ENCODE data around the gene CCDC32. TPM values are rescaled to one million over a fixed set of nuclear protein-coding genes. Genes with fewer than 3 reads are reported as not detected.

The CCDC32 gene, protein sequence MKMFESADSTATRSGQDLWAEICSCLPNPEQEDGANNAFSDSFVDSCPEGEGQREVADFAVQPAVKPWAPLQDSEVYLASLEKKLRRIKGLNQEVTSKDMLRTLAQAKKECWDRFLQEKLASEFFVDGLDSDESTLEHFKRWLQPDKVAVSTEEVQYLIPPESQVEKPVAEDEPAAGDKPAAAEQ
- 10 to 100 TPM; 17.1 to 56.9 (median 24.1) TPM for total RNA-seq

- peak; percentile 92 to 100 for DNase-seq
- ATAC-seq (ENCODE audit: low FRiP score in 2 of 2) = peak; percentile 98 to 99
- Histone ChIP-seq H3K4me3 (peak within 1 kb of the TSS; percentile 63 to 85 (median 80)), H3K4me1 (peaks cover 15 to 34% (median 21%) of the 10 kb centered on the region in 4 donors), H3K27ac (peak within 1 kb of the TSS; percentile 88 to 95 (median 92)), H3K36me3 (peaks cover 0 to 20% (median 0%) of the 10 kb centered on the region in 4 donors), H3K9me3 (no peaks in the 10 kb centered on the region), H3K27me3 (peaks cover 0 to 4% (median 0%) of the 10 kb centered on the region in 4 donors)
- TF ChIP-seq EP300 (IDR thresholded peaks at IDR 0.05) = no peak
- peak in 3 of 4 donors; percentile 70 to 90 (median 71) for TF ChIP-seq POLR2A (IDR thresholded peaks at IDR 0.05)
- peak; percentile 81 to 84 for TF ChIP-seq POLR2AphosphoS5 (IDR thresholded peaks at IDR 0.05)
- peak in 1 of 6 experiments; percentile 29 for TF ChIP-seq CTCF (IDR thresholded peaks at IDR 0.05)
- WGBS, 2 donors = 0 to 1% methylated on average over 14 to 32 of the region's 40 CpGs
Measured at GRCh38 chr15:40564591-40565332, at the start of gene CCDC32. Gene CCDC32 (minus strand): TSS chr15:40565042. CDS start chr15:40563015, 2,027 bp downstream.

DNA sequence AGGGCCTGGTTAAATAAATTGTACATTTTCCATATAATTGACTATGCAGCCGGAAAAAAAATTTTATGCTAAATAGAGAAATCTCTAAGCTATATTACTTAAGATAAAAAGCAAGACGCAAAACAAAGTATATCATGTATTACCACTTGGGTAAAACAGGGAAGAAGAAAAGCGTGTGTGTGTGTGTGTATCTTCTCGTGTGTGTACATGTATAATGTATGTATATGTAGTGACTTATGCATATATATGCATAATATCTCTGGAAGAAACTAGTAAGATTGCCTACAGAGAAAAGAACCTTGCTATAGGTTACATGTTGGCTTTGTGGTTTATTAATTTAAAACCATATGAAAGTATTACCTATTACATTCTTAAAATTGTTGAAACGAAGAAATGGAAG lies 48.2 kb upstream of the CCDC32 start:
- no peak for TF ChIP-seq EP300 (IDR thresholded peaks at IDR 0.05)
- TF ChIP-seq POLR2A (IDR thresholded peaks at IDR 0.05) = no peak
- no peak for TF ChIP-seq POLR2AphosphoS5 (IDR thresholded peaks at IDR 0.05)
- TF ChIP-seq CTCF (IDR thresholded peaks at IDR 0.05) = no peak
- no peaks in the 10 kb centered on the region for H3K4me1 ChIP-seq
- no peaks in the 10 kb centered on the region for H3K9me3 ChIP-seq
- ATAC-seq (ENCODE audit: low FRiP score in 2 of 2) (no peak), DNase-seq (no peak)
- H3K4me3 ChIP-seq = no peak overlapping the region
- H3K27me3 ChIP-seq = no peaks in the 10 kb centered on the region
- H3K36me3 ChIP-seq = no peaks in the 10 kb centered on the region
- 79 to 89% methylated on average over 5 of the region's 5 CpGs for WGBS, 2 donors
- no peak overlapping the region for H3K27ac ChIP-seq

- Histone ChIP-seq H3K9me3 (no peaks in the 10 kb centered on the region), H3K4me3 (no peak overlapping the region), H3K4me1 (no peaks in the 10 kb centered on the region), H3K36me3 (no peaks in the 10 kb centered on the region), H3K27ac (no peak overlapping the region), H3K27me3 (no peaks in the 10 kb centered on the region)
- TF ChIP-seq EP300 (IDR thresholded peaks at IDR 0.05) (no peak), POLR2A (IDR thresholded peaks at IDR 0.05) (no peak), POLR2AphosphoS5 (IDR thresholded peaks at IDR 0.05) (no peak)
- ATAC-seq (ENCODE audit: low FRiP score in 2 of 2) (no peak), DNase-seq (no peak)
Measured at GRCh38 chr15:40603935-40604334, 39.1 kb upstream of the CCDC32 start.

- TF ChIP-seq CTCF (IDR thresholded peaks at IDR 0.05) (no peak), POLR2A (IDR thresholded peaks at IDR 0.05) (no peak), POLR2AphosphoS5 (IDR thresholded peaks at IDR 0.05) (no peak)
- H3K27me3 ChIP-seq = no peaks in the 10 kb centered on the region
- H3K9me3 ChIP-seq = no peaks in the 10 kb centered on the region
- 93 to 95% methylated on average over 10 to 12 of the region's 12 CpGs for WGBS, 2 donors
- no peaks in the 10 kb centered on the region for H3K4me1 ChIP-seq
- ATAC-seq (ENCODE audit: low FRiP score in 2 of 2) = no peak
- H3K4me3 ChIP-seq = no peak overlapping the region
- no peaks in the 10 kb centered on the region for H3K36me3 ChIP-seq
- H3K27ac ChIP-seq = no peak overlapping the region
- no peak for DNase-seq
Measured at GRCh38 chr15:40600956-40601355, 36.1 kb upstream of the CCDC32 start.

DNA sequence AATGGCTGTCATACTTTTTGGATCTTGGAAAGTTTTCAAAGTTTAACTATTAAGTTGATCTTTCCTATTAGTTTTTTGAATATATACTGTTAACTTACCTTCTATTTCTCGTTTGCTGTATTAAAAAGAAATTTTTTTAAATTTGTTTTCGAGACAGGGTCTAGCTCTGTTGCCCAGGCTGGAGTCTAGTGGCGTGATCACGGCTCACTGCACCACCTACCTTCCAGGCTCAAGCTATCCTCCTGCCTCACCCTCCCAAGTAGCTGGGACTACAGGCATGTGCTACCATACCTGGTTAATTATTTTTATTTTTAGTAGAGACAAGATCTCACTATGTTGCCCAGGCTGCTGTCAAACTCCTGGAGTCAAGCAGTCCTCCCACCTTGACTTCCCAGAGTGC lies 33.8 kb upstream of the CCDC32 start:
- H3K4me3 ChIP-seq = no peak overlapping the region
- no peak overlapping the region for H3K27ac ChIP-seq
- ATAC-seq (ENCODE audit: low FRiP score in 2 of 2) (no peak), DNase-seq (no peak)
- no peaks in the 10 kb centered on the region for H3K27me3 ChIP-seq
- no peak for TF ChIP-seq EP300 (IDR thresholded peaks at IDR 0.05)
- TF ChIP-seq POLR2AphosphoS5 (IDR thresholded peaks at IDR 0.05) = no peak
- no peak for TF ChIP-seq POLR2A (IDR thresholded peaks at IDR 0.05)
- TF ChIP-seq CTCF (IDR thresholded peaks at IDR 0.05) = no peak
- H3K4me1 ChIP-seq = peaks cover 8 to 11% (median 10%) of the 10 kb centered on the region in 4 donors
- no peaks in the 10 kb centered on the region for H3K9me3 ChIP-seq
- WGBS, 2 donors = 70 to 87% methylated on average over 4 of the region's 4 CpGs
- H3K36me3 ChIP-seq = no peaks in the 10 kb centered on the region
